Measurements from ENCODE around the gene PIGQ.
A peak's percentile ranks its signal among the peaks of the same experiment; 100 is the strongest.

PIGQ gene

DNA sequence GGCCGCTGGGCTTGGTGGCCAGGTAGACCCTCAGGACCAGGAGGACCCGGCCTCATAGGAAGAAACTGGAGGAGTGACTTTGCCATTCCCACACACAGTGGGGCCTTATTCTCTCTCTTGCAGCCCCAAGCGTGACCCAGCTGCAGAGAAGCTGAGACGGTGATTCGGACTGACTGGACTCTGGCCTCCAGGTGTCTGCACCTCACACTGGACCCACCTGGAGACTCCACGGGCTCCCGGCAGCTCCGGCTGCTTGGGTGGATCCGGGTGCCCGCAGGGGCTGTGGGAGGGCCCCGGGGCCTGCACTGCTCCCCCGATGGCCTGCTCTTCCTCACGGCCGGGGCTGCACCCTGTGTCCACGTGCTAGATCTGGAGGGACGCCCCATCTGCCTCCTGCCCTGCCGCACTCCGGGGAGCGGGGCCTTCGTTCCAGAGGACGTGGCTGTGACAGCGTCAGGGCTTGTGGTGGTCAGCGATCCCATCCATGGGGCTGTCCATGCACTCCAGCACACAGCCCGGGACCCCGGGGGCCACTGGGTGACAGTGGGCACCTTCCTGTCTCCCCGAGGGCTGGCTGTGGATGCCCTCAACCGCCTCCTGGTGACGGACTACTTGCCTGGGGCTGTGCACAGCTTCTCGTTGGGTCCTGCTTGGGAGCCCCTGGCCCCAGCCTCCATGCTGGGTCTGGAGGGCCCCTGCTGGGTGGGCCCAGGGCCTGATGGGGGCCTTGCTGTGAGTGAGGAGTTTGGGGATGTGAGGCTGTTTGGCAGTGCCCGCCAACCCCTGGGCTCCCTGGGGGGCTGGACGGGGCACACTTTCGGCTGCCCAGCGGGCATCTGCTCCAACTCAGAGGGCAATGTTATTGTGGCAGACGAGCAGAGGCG lies 2.2 kb upstream of the PIGQ start:
- no peak for DNase-seq (ENCODE audit: low read depth)

GRCh38 chr16:568401-569258 lies 1.1 kb upstream of the PIGQ start:
- no peak for DNase-seq (ENCODE audit: low read depth)

- no peak for DNase-seq (ENCODE audit: low read depth)
These were observed 3.3 kb downstream of the PIGQ start for GRCh38 chr16:572865-573650.

GRCh38 chr16:574021-574760 lies 4.4 kb downstream of the PIGQ start:
- no peak for DNase-seq (ENCODE audit: low read depth)

DNA sequence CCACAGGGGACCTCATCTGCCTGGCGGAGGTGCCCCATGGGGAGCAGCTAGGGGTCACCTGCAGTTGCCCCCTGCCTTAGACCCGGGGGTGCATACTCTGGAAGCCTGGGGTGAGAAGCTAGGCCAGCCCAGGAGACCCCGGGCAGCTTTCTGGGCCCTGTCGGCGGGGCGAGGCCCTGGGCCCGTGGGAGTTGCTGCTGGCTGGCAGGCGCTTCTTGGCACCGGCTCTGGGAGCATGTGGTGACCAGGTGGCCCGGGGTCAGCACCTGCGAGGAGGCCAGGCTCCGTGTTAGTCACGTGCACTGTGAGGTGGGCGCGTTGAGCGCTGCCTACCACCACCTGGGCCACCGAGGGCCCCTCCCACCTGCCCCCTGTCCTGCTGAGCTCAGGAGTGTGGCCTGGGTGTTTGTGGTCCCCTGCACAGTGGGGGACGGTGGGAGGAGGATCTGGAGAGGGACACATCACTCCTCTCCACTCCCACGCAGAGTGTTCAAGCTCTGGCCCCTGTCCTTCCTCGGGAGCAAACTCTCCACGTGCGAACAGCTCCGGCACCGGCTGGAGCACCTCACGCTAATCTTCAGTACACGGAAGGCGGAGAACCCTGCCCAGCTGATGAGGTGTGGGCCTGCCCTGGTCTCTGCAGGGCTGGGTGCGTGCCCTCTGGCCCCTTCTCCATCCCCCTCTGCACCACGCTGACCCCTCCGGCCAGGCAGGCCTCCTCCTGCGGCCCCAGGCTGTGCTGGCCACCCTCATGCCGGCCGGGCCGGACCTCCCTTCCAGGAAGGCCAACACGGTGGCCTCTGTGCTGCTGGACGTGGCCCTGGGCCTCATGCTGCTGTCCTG lies 5.8 kb downstream of the PIGQ start:
- no peak for DNase-seq (ENCODE audit: low read depth)

DNA sequence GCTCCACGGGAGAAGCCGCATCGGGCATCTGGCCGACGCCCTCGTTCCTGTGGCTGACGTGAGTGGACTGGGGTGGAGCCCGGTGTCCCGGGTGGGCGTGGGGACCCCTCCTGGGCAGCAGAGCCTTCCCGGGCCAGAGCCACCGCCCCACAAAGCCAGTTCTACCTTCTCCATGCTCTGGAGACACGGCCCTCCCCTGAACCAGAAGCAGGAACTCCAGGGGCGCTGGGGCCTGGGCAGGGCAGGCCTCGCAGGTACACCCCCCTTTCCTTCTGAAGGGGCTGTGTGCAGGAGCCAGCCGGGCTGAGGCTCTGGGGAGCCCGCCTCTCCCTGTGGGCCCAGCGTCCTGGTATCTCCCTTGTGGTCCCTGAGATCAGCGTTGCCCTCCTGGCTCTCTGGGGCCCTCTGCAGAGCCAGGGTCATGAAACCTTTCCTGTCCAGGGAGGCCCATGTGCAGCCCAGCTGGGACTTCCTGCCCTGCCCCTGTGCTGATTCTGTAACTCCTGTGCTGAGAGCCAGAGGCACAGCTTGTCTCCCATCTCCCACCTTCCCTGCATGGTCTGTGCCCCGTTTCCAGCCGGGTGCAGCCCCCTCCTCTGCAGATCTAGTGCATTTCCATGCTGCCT lies 6.5 kb downstream of the PIGQ start:
- DNase-seq (ENCODE audit: low read depth) = no peak

GRCh38 chr16:576823-577201 lies 7.0 kb downstream of the PIGQ start:
- no peak for DNase-seq (ENCODE audit: low read depth)

DNA sequence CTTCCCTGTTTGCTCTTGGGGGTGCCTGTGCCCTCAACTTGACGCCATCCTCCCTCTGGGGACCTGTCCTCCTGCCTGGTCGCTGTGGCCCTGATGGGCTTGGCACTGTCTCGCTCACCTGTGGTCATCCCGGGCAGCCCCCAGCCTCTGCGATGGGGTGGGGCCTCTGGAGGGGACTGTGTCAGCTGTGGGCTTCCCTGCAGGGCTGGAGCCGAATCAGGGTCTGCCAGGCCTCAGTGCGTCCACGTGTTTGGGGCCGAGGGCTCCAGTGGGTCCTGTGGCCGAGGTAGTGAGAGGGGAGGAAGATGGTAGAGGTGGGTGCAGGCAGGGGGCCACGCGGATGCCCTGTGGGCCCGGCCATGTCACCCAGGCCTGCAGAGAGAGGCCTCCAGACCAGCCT lies 8.0 kb downstream of the PIGQ start:
- no peak for DNase-seq (ENCODE audit: low read depth)

GRCh38 chr16:578232-578869 lies 8.6 kb downstream of the PIGQ start:
- no peak for DNase-seq (ENCODE audit: low read depth)

DNA sequence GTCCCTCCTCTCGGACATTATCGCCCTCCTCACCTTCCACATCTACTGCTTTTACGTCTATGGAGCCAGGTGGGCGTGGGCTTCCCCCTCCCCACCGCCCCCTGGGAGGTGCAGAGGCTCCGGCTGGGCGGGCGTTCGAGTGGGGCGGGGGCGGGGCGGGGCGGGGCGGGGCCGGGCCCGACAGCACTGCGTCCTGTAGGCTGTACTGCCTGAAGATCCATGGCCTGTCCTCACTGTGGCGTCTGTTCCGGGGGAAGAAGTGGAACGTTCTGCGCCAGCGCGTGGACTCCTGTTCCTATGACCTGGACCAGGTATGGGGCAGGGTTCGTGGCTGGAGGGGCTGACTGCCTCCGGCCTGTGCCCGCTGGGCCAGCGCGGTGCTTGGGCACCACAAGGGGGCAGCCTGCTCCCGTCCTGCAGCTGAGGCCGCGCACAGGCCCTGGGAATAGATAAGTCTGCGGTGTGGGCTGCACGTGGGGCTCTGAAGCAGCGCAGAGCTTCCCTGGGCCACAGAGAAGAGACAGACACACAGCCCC lies 9.2 kb downstream of the PIGQ start:
- peak; percentile 37 for DNase-seq (ENCODE audit: low read depth)

DNA sequence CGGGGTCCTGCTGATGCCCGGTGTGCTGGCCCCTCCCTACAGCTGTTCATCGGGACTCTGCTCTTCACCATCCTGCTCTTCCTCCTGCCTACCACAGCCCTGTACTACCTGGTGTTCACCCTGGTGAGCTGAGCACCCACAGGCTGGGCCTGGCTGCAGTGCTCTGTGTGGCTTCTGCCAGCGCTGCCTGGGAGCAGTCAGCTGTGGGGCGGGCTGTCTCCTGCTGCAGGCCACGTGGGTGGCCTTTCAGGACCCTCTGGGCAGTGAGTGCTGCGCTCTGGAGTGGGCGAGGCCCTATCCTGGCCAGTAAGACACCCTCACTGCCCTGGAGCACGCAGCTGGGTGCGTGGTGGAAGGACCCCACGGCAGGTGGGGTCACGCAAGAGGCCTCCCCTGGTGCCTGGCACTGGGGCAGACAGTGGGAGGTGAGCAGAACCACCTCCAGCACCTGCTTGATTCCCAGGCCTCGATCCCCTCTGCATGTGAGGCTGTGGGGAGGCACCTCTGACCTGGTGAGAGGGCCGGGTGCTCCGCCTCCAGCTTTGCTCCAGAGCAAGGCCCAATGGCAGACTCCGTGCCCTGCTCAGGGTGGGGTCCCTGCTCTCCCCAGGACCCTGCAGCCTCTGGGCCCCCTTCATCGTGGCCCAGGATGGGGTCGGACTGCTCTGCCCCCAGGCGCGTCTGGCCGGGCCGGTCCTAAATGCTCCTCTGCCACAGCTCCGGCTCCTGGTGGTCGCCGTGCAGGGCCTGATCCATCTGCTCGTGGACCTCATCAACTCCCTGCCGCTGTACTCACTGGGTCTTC lies 10.6 kb downstream of the PIGQ start:
- DNase-seq (ENCODE audit: low read depth) = no peak

- no peak for DNase-seq (ENCODE audit: low read depth)
These were observed 11.3 kb downstream of the PIGQ start for GRCh38 chr16:580946-581498.

GRCh38 chr16:582218-582613 lies 12.4 kb downstream of the PIGQ start:
- DNase-seq (ENCODE audit: low read depth) = no peak

DNA sequence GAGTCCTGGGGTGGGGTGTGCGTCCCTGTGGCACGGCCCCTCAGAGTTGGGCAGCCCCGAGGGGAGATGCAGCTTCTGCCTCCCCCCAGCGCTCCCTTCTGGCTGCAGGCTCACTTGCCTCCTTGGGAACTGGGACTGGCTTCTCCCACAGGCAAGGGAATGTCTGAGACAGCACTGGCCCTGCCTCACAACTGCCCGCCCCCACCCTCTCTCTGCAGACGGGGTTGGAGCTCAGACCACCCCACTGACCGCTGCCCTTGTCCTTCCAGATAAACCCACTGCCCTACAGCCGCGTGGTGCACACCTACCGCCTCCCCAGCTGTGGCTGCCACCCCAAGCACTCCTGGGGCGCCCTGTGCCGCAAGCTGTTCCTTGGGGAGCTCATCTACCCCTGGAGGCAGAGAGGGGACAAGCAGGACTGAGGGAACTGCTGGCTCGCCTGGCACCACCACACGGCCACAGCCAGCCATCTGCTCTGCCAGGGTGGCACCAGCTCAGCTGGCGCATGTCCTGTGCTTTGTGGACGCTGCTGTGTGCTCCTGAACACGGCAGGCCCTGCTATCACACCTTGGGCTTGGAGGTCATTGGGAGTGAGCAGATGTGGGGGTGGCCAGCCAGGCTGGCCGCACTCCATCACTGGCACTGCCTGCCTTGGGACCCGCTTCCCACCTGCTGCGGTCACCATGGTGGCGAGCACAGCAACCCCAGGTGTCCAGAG lies 13.0 kb downstream of the PIGQ start:
- DNase-seq (ENCODE audit: low read depth) = no peak

- no peak for DNase-seq (ENCODE audit: low read depth)
These were observed 13.7 kb downstream of the PIGQ start for GRCh38 chr16:583470-583814.

GRCh38 chr16:583815-584591 lies 14.2 kb downstream of the PIGQ start:
- no peak for DNase-seq (ENCODE audit: low read depth)

GRCh38 chr16:585351-585750 lies 15.6 kb downstream of the PIGQ start:
- no peak for DNase-seq (ENCODE audit: low read depth)
